ENCODE data around the gene SENP6. TPM values are rescaled to one million over a fixed set of nuclear protein-coding genes. Genes with fewer than 3 reads are reported as not detected.

Gene SENP6
- polyA plus RNA-seq, 1 of the 3 experiments (the other 2 are of a cell fraction) = 16.2 TPM

GRCh38 chr6:75613056-75613501 is 11.4 kb downstream of the SENP6 start (continued):
- TF ChIP-seq MXI1 (IDR thresholded peaks at IDR 0.05; ENCODE audit: low read depth, low read length) = no peak
- no peak for TF ChIP-seq TEAD4 (IDR thresholded peaks at IDR 0.05; ENCODE audit: borderline replicate concordance, insufficient read depth)

- peaks cover 3 to 15% of the 10 kb centered on the region in 2 experiments for H3K36me3 ChIP-seq (replicated peaks in 1 of 2; ENCODE audit: control insufficient read depth in 1 of 2, insufficient read depth in 2 of 2, low read length in 1 of 2)
- no peaks in the 10 kb centered on the region for H3K27me3 ChIP-seq (ENCODE audit: insufficient read depth)
- no peak overlapping the region for H2AFZ ChIP-seq (ENCODE audit: low read depth)
- no peaks in the 10 kb centered on the region for H3K9me3 ChIP-seq
- H3K4me2 ChIP-seq = no peak overlapping the region
- peaks cover 8% of the 10 kb centered on the region for H3F3A ChIP-seq (replicated peaks; ENCODE audit: insufficient read depth)
- CTCF ChIA-PET = no interaction called here
- POLR2A ChIA-PET = no interaction called here
- H3K4me1 ChIP-seq (ENCODE audit: control insufficient read depth in 1 of 2, insufficient read depth in 2 of 2, low read depth in 1 of 2, low read length in 1 of 2) = peaks cover 0 to 3% of the 10 kb centered on the region in 2 experiments; a peak in 2 of 4 replicates
- peaks cover 90% of the 10 kb centered on the region for H4K20me1 ChIP-seq (ENCODE audit: insufficient read depth)
- H3K9me2 ChIP-seq = no peaks in the 10 kb centered on the region
- peaks cover 100% of the 10 kb centered on the region for H3K79me2 ChIP-seq (ENCODE audit: insufficient read depth)
- no peak overlapping the region for H3K27ac ChIP-seq (ENCODE audit: low read depth in 2 of 2, low read length in 1 of 2)
- H3K4me3 ChIP-seq (ENCODE audit: low read depth in 2 of 2, low read length in 1 of 2) = no peak overlapping the region
- TF ChIP-seq TEAD4 (IDR thresholded peaks at IDR 0.05; ENCODE audit: borderline replicate concordance, insufficient read depth) (no peak), MXI1 (IDR thresholded peaks at IDR 0.05; ENCODE audit: low read depth, low read length) (no peak), SIN3A (IDR thresholded peaks at IDR 0.05; ENCODE audit: borderline replicate concordance, low read depth, low read length) (no peak), SMC3 (IDR thresholded peaks at IDR 0.05; ENCODE audit: low read depth, low read length) (no peak), RXRA (IDR thresholded peaks at IDR 0.05; ENCODE audit: borderline replicate concordance, low read depth) (no peak), YY1 (IDR thresholded peaks at IDR 0.05; ENCODE audit: low read depth) (no peak), GATA2 (CRISPR knock-in tag; IDR thresholded peaks at IDR 0.05) (no peak), MEF2A (IDR thresholded peaks at IDR 0.05; ENCODE audit: borderline replicate concordance, low read depth) (no peak), POLR2AphosphoS5 (IDR thresholded peaks at IDR 0.05; ENCODE audit: low read depth, low read length) (no peak), CHD2 (IDR thresholded peaks at IDR 0.05; ENCODE audit: low read length, partially characterized antibody) (no peak), FOXM1 (IDR thresholded peaks at IDR 0.05; ENCODE audit: low read depth) (no peak)
- DNase-seq = no peak
- H3K9ac ChIP-seq = no peak overlapping the region
- WGBS (ENCODE audit: low lambda C conversion rate) = 69% methylated on average over 1 of the region's 1 CpG
Observed at GRCh38 chr6:75618437-75618836, 16.8 kb downstream of the SENP6 start.

DNA sequence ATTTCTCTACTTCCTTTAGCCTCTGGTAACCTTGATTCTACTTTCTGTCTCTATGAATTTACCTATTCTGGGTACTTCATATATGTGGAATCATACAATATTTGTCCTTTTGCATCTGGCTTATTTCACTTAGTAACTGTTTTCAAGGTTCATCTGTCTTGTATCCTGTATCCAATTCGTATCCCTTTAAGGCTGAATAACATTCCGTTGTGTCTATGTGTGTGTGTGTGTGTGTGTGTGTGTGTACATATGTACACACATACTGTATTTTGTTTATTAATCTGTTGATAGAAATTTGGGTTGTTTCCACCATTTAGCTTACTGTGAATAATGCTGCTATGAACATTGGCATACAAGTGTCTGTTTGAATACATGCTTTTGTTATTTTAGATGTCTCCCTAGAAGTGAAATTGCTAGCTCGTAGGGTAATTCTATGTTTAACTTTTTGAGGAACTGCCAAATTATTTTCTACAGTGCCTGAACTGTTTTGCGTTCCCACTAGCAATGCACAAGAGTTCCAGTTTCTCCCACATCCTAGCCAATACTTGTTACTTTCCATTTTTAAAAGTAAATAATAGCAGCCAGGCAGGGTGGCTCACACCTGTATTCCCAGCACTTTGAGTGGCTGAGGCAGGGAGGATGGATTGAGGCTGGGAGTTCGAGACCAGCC is 17.7 kb downstream of the SENP6 start:
- H3K4me2 ChIP-seq = no peak overlapping the region
- H3K9me3 ChIP-seq = no peaks in the 10 kb centered on the region
- no peak for DNase-seq
- ChIA-PET POLR2A (no interaction called here), CTCF (interaction anchor here (1.1 kb wide), 1 partner anchor 10 kb away, joined by 3 read pairs; no protein-coding TSS in a partner anchor)
- peaks cover 13% of the 10 kb centered on the region for H3F3A ChIP-seq (replicated peaks; ENCODE audit: insufficient read depth)
- no peak overlapping the region for H3K9ac ChIP-seq
- H4K20me1 ChIP-seq (ENCODE audit: insufficient read depth) = peaks cover 81% of the 10 kb centered on the region
- 96% methylated on average over 5 of the region's 5 CpGs for WGBS (ENCODE audit: low lambda C conversion rate)
- no peaks in the 10 kb centered on the region for H3K9me2 ChIP-seq
- H3K36me3 ChIP-seq (replicated peaks in 1 of 2; ENCODE audit: control insufficient read depth in 1 of 2, insufficient read depth in 2 of 2, low read length in 1 of 2) = peaks cover 12 to 18% of the 10 kb centered on the region in 2 experiments
- peaks cover 100% of the 10 kb centered on the region for H3K79me2 ChIP-seq (ENCODE audit: insufficient read depth)
- no peak overlapping the region for H3K27ac ChIP-seq (ENCODE audit: low read depth in 2 of 2, low read length in 1 of 2)
- no peak for TF ChIP-seq EZH2phosphoT487 (IDR thresholded peaks at IDR 0.05; ENCODE audit: borderline replicate concordance, low read depth)
- no peak for TF ChIP-seq RXRA (IDR thresholded peaks at IDR 0.05; ENCODE audit: borderline replicate concordance, low read depth)
- no peak for TF ChIP-seq FOXM1 (IDR thresholded peaks at IDR 0.05; ENCODE audit: low read depth)
- no peak for TF ChIP-seq TAF1 (IDR thresholded peaks at IDR 0.05; ENCODE audit: borderline replicate concordance, low read depth, low read length)
- no peak for TF ChIP-seq NRF1 (IDR thresholded peaks at IDR 0.05; ENCODE audit: low read depth, low read length)
- TF ChIP-seq, protein P1, sequence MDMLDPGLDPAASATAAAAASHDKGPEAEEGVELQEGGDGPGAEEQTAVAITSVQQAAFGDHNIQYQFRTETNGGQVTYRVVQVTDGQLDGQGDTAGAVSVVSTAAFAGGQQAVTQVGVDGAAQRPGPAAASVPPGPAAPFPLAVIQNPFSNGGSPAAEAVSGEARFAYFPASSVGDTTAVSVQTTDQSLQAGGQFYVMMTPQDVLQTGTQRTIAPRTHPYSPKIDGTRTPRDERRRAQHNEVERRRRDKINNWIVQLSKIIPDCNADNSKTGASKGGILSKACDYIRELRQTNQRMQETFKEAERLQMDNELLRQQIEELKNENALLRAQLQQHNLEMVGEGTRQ (IDR thresholded peaks at IDR 0.05; ENCODE audit: borderline replicate concordance, low read depth, low read length) = no peak
- TF ChIP-seq, protein P2, sequence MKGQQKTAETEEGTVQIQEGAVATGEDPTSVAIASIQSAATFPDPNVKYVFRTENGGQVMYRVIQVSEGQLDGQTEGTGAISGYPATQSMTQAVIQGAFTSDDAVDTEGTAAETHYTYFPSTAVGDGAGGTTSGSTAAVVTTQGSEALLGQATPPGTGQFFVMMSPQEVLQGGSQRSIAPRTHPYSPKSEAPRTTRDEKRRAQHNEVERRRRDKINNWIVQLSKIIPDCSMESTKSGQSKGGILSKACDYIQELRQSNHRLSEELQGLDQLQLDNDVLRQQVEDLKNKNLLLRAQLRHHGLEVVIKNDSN (IDR thresholded peaks at IDR 0.05; ENCODE audit: borderline replicate concordance, low read depth) = no peak
- TF ChIP-seq MXI1 (IDR thresholded peaks at IDR 0.05; ENCODE audit: low read depth, low read length) = no peak
- H3K4me1 ChIP-seq (ENCODE audit: control insufficient read depth in 1 of 2, insufficient read depth in 2 of 2, low read depth in 1 of 2, low read length in 1 of 2) = peaks cover 0 to 3% of the 10 kb centered on the region in 2 experiments; a peak in 2 of 4 replicates
- no peaks in the 10 kb centered on the region for H3K27me3 ChIP-seq (ENCODE audit: insufficient read depth)
- no peak overlapping the region for H2AFZ ChIP-seq (ENCODE audit: low read depth)
- H3K4me3 ChIP-seq (ENCODE audit: low read depth in 2 of 2, low read length in 1 of 2) = no peak overlapping the region

Data from SK-N-SH (cell line).